ENCODE measurements around the gene COX14.
"Not testable (repeated sequence)": the region's sequence is repeated elsewhere in the genome, so short reads cannot be mapped to it uniquely, and the experiment has no call there.

The COX14 gene

DNA sequence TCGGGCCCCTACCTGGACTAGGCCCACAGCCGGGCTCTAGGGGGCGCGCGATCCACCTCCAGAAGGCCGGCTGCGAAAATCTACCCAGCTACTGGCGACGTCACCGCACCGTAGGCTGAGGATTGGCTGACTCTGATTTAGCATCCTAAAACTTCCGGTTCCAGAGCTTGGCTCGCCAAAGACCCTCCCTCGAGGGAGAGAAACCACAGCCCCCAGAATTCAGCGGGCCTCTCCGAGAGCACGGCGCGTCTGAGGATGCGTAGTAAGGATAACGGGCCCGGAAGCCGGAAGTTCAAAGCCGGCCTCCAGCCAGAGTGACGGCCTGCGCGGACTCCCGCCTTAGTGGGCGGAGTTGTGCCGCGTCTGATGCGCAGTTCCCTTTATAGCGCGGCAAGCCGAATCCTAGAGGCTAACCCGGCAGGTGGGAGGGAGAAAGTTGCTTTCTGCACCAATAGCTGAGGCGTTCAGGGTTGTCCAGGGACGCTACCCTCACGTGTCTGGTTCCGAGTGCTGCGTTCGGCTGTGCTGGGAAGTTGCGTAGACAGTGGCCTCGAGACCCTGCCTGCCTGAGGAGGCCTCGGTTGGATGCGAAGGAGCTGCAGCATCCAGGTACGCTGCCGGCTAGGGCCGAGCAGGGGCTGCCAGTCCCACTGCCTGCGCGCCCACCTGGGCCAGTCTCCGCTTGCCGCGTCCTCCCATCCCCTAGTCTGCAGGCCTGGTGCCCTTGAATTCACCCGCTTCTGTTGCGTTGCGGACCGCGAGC is at the start of gene COX14:
TSS of gene COX14 (plus strand) at position 544 of the 763 bp plus-strand sequence. CDS start 7,808 bp downstream, outside the sequence.
- peak; percentile 99 for DNase-seq (ENCODE audit: low read depth, low spot score)

DNA sequence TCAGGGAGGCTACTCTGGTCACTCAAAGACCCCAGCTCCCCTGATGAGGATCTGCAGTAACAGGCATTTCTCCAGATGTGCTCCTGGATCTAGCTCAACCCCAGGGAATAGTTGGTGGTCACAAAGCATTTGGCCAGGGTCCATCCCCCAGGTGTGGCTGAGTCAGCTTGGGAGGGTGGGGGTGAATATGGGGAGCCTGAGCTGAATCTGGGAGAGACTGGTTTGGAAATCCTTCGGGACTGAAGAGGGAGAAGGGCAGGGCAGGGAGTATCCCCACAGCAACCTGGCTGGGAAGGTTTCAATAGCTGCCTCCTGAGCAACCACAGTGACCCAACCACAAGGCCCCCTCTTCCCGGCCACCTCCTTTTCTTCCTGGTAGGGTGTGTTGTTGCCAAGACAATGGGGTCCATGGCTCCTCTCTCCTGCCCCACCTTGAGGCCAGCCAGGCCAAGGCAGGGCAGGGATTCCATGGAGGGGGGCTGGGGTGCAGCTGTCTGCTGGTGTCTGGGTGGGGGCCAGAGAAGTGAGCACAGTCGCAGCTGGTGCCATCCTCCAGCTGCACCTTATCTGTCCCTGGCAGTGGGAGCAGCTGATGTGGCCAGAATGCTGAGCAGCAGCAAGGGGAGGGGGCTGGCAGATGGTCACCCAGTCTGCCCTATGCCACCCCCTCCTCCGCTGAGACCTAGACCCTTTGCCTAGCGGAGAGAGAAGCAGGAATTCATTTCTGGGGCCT is 49.1 kb upstream of the COX14 start:
- DNase-seq (ENCODE audit: low read depth, low spot score): no peak

DNA sequence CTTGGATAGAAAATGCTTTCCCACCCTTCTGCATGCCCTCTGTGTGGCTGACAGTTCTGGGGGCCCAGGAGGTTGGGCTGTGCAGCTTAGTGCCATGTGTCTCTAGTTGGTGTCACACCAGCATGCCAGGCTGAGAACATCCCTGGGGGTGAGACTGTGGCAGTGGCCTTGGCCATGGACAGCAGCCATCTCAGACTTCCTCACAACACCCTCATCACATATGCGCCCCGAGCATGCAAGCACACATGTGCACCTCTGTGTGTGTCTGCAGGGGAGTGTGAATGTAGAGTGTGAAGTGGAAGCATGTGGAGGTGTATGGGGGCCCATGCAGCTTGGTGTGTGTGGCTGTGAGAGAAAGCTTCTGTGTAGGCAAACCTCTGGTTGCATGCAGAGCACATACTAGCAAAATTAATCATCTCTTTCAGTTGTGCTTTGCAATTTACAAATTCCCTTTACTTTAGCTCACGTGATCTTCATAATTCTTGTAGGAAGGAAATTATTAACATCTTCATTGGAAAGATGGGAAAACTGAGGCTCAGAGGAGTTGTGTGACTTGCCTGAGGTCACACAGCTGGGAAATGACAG is 46.2 kb upstream of the COX14 start:
- no peak for DNase-seq (ENCODE audit: low read depth, low spot score)

DNA sequence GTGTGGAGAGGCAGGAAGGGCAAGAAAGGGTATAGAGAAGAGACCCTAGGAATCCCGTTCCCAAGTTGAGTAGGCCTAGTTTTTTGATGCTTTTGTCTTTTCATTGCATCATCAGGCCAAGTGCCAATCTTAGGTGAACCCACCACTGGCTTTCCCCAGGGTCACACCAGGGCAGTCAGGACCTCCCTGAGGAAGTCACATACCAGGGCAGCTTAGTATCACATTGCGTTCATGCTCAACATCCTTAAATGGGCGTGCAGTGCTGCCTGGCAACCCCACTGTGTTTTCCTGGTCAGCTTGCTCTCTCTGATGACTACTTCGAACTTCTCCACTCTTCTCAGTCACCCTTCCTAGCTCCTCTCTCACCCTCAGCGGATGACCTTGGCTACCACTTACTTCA is 45.6 kb upstream of the COX14 start:
- no peak for DNase-seq (ENCODE audit: low read depth, low spot score)

DNA sequence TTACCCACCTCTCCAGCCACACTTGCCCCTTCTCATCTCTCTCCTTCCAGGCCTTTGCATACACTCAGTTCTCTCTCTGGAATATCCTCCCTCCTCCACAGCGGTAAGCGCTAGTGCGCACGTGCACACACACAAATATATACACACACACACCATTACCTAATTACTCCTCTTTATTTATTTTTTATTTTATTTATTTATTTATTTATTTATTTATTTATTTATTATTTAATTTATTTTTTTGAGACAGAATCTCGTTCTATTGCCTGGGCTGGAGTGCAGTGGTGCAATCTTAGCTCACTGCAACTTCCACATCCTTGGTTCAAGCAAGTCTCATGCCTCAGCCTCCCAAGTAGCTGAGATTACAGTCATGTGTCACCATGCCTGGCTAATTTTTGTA is 43.0 kb upstream of the COX14 start:
- no peak for DNase-seq (ENCODE audit: low read depth, low spot score)

DNA sequence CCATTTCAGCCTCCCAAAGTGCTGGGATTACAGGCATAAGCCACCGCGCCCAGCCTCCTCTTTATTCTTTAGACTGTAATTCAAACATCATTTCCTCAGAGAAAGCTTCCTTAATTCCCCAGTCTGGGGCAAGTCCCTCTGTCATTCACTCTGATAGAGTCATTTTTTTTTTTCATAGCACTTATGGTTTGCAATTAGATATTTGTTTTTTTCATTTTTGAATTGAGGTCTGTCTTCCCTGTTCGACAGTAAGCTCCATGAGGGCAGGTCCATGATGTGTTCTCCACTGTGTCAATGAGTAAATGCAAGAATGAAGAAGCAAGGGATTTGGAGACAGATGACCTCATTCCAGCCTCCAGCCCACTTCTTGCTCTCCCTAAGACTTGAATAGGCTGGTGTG is 42.5 kb upstream of the COX14 start:
- DNase-seq (ENCODE audit: low read depth, low spot score): no peak

DNA sequence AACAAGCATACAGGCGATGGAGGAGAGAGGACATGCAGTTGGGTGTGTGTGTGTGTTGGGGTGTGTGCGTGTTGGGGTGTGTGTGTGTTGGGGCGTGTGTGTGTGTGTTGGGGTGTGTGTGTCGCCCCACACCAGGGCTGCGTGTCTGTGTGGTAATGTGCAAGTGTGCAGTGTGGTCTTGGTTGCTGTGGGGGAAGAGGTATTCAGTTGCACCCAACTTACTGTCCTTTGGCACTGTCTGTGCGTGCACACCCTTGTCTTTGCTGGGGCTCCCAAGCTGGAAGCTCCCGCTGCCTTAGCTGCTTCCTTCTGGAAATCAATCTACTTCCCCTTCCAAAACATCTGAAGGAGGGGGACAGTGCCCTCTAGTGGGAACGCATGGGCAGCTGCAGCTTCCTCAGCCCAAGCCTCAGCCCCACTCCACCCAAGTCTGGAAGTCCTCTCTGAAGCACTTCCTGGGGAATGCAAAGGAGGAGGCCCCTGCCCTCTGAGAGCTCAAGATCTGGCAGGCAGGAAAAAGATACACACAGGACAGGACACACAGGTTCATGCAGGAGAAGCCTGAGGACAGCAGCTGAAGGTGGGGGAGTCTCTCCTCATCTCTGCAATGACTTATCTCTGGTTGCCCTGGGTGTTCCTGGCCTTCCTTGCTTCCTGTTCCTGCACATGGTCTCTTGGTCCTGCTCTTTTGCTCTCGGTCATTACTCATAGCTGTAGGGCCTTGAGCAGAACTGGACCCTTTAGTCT is 41.5 kb upstream of the COX14 start:
- peak; percentile 52 for DNase-seq (ENCODE audit: low read depth, low spot score)

DNA sequence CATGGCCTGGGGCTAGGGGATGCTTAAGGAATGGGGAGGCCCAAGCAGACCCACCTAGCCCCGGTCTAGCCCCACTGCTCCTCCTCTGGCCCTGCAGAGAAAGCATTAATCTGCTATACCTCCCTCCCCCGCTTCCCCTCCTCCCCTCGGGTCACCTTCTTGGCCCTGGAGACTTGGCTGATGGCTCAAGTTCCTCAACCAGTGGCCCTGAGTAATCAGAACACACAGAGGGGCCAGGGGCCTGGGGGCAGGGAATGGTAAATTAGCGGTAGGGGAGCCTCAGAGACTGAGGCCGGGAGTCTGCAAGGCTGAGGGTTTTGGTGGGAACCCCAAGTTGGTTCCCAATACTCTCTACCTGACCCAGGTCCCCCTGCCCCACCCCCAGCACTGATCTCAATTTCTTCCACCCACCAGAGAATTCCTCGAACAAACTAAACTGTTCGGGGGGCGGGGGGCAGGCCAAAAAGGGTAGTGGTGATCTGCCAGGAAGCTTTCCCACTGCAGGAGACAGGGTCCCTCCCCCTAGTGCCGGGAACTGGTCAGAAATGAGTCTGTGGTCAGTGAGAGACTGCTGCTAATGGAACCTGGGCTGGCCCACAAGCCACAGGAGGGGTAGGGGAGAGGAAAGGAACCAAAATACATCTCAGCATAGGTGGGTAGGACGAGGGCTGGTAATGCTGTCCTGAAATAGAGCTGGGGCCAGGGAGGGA is 39.7 kb upstream of the COX14 start:
- no peak for DNase-seq (ENCODE audit: low read depth, low spot score)

DNA sequence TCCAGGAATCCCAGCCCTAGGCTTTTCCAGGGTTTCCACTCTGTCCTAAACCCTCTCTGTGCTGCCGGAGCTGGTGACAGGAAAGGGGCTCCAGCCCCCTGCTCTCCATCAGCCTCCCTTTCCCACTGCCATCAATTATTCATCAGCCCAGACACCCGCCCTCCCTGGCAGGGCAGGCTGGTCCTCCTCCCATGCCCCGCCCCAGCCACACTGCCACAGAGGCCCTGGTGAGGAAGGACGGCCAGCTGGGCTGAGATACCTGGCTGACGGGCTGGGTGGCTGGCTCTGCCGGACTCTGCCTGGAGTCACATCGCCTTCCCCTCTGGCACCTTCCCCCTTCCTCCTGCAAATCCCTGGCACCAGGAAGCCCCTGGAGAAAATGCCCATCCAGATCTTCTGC is 38.8 kb upstream of the COX14 start:
- DNase-seq (ENCODE audit: low read depth, low spot score): no peak

DNA sequence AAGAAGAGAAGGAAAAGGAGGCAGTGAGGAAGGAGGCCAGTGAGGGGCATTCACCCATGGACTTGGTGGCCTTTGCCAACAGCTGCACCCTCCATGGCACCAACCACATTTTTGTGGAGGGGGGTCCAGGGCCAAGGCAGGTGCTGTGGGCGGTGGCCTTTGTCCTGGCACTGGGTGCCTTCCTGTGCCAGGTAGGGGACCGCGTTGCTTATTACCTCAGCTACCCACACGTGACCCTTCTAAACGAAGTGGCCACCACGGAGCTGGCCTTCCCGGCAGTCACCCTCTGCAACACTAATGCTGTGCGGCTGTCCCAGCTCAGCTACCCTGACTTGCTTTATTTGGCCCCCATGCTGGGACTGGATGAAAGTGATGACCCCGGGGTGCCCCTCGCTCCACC is 38.3 kb upstream of the COX14 start:
- DNase-seq (ENCODE audit: low read depth, low spot score): no peak

DNA sequence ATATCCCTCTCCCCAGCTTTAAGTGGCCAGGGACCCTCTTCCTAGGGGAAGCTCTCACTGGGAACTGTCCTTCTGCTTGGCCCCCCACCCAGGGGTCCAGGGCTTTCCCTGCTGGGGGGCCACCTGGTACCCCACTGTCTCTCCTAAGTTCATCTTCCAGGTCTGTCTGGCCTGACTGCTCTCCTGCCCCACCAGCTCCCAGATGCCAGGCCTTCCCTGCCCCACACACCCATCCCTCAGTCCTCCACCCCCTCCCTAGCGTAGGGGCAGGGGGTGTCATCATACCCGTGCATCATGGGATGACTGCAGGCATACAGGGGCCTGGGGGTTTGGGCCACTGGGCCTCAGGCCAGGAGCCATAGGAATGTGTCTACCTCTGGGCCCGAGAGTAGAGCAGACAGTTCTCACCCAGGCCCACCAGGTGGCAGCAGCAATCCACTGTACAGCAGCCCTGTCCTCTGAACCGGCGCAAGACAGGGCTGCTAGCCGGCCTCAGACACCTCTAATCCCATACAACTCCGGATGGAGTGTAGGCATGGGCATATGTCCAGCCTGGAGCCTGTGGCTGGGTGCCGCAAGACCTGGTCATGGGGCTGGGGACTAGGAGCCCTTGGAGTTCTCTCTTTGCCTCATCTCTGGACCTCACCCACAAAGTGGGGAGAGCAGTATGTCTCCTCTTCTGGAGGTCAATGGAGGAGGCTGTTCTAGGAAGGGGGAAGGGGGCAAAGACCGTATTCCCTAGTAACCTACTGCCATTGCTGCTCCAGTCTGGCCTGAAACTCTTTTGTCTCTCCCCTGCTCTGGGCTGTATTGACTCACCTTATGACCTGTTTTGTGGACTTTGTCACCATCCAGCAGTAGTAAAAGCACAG is 36.9 kb upstream of the COX14 start:
- DNase-seq (ENCODE audit: low read depth, low spot score): no peak

DNA sequence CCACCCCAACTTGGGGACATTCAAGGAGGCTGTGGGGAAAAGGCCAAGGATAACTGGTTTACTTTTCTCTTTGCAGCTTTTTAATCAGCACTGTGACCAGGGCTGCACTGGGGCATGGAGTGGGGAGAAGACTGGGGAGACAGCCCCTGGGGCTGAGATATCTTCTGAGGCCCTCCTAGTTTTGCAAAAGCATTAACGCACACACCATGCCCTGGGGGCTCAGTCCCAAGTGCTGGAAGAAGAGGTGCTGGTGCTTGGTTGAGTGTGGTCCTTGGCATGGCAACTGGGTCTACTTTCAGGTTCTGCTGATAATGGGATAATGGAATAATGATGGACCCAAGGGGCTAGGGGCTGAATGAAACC is 36.2 kb upstream of the COX14 start:
- no peak for DNase-seq (ENCODE audit: low read depth, low spot score)

DNA sequence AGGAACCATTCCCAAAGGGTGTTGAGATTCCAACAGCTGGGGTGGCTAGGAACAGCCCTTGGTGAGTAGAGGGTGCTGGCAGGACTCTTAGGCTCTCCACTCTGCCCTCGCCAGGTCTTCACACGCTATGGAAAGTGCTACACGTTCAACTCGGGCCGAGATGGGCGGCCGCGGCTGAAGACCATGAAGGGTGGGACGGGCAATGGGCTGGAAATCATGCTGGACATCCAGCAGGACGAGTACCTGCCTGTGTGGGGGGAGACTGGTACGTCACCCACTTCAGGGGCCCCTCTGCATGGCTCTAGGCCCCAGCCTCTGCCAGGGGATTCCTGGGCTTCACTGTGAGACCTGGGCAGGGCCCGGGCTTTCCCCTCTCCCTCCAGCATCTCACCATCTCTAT is 34.9 kb upstream of the COX14 start:
- no peak for DNase-seq (ENCODE audit: low read depth, low spot score)

DNA sequence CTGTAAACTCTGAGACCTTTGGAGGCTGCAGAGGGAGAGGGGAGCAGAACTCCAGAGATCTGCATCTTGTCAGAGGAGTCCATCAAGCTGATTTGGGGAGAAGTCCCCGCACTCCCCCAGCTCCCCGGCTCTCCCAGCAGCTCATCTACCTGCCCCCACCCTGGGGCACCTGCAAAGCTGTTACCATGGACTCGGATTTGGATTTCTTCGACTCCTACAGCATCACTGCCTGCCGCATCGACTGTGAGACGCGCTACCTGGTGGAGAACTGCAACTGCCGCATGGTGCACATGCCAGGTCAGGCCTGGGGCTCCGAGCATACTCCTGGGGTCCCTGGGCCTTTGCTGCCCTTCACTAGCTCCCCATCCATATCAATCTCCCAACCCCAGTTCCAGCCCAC is 33.8 kb upstream of the COX14 start:
- no peak for DNase-seq (ENCODE audit: low read depth, low spot score)

DNA sequence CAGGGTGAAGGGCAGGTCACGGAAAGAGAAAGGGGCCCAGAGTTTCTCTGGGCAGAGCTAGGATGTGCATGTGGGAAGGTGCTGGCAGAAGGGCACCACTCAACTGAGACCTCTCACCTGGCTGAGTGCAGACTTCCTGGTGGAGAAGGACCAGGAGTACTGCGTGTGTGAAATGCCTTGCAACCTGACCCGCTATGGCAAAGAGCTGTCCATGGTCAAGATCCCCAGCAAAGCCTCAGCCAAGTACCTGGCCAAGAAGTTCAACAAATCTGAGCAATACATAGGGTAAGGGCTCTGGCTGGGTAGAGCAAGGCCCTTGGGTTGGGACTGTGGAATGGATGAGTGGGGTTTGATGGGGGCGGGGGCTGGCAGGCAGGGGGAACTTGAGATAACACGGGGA is 32.3 kb upstream of the COX14 start:
- no peak for DNase-seq (ENCODE audit: low read depth, low spot score)

DNA sequence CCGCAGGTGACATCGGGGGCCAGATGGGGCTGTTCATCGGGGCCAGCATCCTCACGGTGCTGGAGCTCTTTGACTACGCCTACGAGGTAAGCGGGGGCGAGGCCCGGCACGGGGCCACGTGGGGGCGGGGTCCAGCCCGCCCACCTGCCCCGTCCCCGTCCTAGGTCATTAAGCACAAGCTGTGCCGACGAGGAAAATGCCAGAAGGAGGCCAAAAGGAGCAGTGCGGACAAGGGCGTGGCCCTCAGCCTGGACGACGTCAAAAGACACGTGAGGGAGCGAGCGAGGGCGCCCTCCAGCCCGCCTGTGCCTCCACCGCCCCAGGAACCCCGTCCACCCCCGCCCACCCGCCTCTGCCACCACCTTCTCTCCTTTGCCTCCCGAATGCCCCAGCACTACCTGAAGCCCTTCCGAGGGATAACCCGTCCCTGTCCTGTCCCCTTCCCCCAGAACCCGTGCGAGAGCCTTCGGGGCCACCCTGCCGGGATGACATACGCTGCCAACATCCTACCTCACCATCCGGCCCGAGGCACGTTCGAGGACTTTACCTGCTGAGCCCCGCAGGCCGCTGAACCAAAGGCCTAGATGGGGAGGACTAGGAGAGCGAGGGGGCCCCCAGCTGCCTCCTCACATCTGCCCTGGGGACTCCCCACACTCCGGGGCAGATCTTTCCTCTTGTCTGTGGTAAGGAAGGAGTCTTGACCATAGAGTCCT is 30.8 kb upstream of the COX14 start:
- DNase-seq (ENCODE audit: low read depth, low spot score): no peak

DNA sequence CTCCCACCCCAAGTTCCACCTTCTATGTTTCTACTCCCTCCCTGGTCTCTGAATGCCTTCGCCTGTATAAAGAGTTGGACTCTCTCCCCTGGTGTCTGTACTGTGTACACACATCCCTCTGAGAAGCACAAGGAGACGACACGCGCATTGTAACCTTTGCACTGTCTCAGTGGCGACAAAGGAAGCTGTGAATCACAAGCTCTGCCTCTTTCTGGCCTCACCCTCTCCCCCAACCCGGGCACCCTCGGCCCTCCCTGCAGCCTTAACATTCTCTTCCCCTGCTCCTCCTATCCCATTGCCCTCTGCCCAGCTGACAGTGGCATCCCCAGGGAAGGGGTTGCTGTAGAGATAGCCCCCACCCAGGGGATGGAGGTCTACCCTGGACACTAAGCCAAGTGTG is 29.4 kb upstream of the COX14 start:
- no peak for DNase-seq (ENCODE audit: low read depth, low spot score)

DNA sequence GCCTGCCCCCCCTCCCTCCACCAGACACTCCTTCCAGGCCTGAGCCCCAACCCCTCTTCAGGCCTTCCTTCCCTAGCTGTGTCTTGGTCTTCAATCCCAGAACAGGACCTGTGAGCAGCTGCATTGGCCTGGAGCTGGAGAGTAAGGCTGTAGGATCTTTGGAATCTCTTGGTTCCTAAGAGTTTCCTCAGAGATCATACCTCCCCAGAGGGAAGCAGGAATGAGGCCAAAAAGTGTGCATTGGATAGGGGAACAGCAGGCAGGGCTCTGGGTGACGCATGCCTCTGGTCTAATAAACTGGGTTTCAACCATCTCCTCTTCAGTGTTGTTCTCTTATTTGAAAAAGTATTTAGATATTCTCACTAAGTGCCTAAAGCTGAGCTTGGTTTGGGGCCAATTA is 28.7 kb upstream of the COX14 start:
- DNase-seq (ENCODE audit: low read depth, low spot score): no peak

DNA sequence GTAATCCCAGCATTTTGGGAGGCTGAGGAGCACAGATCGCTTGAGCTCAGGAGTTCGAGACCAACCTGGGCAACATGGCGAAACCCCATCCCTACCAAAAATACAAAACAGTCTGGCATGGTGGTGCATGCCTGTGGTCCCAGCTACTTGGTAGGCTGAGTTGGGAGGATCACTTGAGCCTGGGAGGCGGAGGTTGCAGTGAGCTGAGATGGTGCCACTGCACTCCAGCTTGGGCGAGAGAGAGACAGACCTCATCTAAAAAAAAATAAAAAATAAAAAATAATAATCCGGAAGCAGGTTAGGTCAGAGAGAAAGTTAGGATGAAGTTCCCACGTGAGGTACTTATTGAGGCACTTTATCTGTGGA is 27.6 kb upstream of the COX14 start:
- DNase-seq (ENCODE audit: low read depth, low spot score): not testable (repeated sequence)

All from brain pericyte (primary cell).